Measurements from ENCODE around the gene PCID2. TPM values are rescaled to one million over a fixed set of nuclear protein-coding genes. Genes with fewer than 3 reads are reported as not detected.

Gene PCID2
- total RNA-seq = 31.1 and 42.7 TPM in 2 replicates

DNA sequence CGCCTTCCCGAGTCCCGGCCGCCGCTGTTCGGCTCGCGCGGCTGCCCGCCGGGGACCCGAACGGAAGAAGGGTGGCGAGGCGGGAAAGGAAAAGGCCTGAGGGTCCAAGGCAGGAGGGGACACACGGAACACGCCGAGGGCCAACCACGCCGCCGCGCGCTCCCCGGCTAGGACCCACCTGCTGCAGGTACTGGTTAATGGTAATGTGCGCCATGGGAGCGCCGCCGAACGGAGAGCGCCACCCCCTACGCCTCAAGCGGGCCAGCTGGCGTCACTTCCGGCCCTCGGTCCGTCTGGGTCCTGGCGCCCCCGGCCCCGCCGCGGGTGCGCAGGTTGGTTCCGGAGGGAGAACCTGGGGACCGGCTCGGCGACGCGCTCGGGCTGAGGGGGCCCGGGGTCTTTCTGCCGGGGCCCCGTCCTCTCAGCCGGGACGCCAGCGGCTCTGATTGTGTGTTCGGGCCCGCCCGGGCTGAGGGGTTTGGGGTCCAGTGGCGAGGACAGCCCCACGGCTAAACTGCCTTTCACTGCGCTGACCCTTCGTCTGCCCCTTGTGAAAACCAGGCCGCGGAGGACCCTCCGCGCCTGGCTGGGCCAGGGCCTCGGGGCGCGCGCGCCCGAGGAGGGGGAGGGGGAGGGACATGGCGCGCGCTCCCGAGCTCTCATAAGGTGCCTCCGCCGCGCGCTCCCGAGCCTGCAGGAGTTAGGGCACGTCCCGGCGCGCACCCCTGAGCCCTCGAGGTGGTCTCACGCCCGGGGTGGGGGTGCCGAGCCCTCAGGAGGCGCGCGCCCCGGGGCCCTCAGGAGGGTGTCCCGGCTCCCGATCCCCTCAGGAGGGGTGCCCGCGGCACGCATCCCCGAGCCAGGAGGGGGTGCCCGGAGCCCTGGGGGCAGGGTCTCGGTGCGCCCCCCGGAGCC is at the start of gene PCID2:
TSS of gene PCID2 (minus strand) at position 249 of the 915 bp plus-strand sequence. CDS start at position 214, 35 bp downstream.

DNA sequence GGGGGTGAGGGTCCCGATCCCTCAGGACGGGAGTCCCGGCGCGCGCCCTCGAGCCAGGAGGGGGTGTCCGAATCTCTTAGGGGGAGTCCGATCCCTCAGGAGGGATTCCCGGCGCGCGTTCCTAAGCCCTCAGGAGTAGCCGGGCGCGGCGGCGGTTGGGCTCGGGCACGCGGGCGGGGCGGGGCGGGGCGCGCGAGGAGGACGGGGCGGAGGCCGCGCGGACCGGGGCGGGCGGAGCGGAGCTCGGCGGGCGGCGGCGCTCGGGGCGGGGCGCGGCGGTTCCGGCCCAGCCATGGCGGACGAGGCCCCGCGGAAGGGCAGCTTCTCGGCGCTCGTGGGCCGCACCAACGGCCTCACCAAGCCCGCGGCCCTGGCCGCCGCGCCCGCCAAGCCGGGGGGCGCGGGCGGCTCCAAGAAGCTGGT is 878 bp upstream of the PCID2 start, which contains the start of gene CUL4A:
TSS of gene CUL4A (plus strand) at position 278 of the 423 bp plus-strand sequence. CDS start at position 293, 15 bp downstream.

DNA sequence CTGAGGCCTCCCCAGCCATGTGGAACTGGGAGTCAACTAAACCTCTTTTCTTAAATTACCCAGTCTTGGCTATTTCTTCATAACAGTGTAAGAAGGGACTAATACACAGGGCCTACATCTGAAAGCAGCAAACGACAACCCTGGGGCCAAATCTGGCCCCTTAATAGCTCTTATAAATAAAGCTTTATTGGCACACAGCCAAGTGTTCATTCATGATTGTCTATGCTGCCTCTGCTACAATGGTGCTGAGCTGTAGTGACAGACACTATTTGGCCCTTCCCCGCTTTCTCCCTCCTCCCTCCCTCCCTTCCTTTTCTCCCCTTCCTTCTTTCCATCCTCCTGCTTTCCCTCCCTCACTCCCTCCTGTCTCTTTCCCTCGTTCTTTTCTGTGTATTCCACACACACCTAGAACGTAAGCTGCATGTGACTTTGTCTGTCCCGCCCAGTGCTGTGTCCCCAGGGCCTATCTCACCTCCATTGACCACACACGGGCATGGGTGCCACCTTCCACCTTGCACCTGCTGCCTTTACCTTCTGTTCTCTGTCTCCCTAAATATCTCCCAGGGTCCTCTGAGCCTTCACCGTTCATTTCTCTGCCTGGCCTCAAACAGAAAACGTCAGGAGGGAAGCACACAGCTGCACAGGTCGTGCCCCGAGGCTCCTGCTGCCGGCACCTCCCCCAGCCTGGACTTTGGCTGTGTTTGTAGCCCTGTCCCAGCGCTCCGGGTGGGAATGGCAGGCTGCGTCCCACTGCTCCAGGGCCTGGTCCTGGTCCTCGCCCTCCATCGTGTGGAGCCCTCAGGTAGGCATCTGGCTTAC is 50.3 kb downstream of the PCID2 start, which contains the start of gene PROZ:
TSS of gene PROZ (plus strand) at position 720 of the 819 bp plus-strand sequence. CDS start at position 733, 13 bp downstream.

Other genes with a start within 250 kb of the PCID2 start
- gene MCF2L, start 239.5 kb downstream of the PCID2 start, total RNA-seq = 2.0 and 24.0 TPM in 2 replicates
- gene F7, start 102.9 kb downstream of the PCID2 start, total RNA-seq = under 0.01 TPM in 1 of 2 replicates, not detected in the other
- 4.2 and 6.0 TPM in 2 replicates for gene F10, start 85.9 kb downstream of the PCID2 start, total RNA-seq
- not detected in 2 replicates for gene PROZ, start 50.0 kb downstream of the PCID2 start, total RNA-seq
- gene CUL4A, start 944 bp upstream of the PCID2 start, total RNA-seq = 141 and 152 TPM in 2 replicates
- gene LAMP1, start 88.6 kb upstream of the PCID2 start, total RNA-seq = 157 and 257 TPM in 2 replicates
- gene GRTP1, start 155.5 kb upstream of the PCID2 start, total RNA-seq = 1.1 and 3.8 TPM in 2 replicates
- gene ADPRHL1, start 244.8 kb upstream of the PCID2 start, total RNA-seq = 1.1 and 1.8 TPM in 2 replicates